Stomach (tissue), 9 donors: Measurements from ENCODE around the gene VPS18. TPM values are rescaled to one million over a fixed set of nuclear protein-coding genes. Genes with fewer than 3 reads are reported as not detected.
A peak's percentile ranks its signal among the peaks of the same experiment; 100 is the strongest.

Source experiments
- DNase-seq, 2 donors: peaks; one replicate each; pipeline versions ENCODE4 v3.0.0 to v3.0.0-alpha.2; 2013 to 2019
- H3K27ac ChIP-seq, 5 donors: fragments of 200-600 bp in 4 of 5; sonication (generic) in 4 of 5; one replicate each; pipeline ENCODE4 v1.5.1; 2013 to 2019; ENCODE audit warnings: mild to moderate bottlenecking in 1 of 5, moderate library complexity in 1 of 5
- H3K27me3 ChIP-seq, 3 donors: fragments of 200-600 bp; sonication (generic); one replicate each; pipeline ENCODE4 v1.5.1; 2017 to 2019; ENCODE audit warnings: mixed run types in 1 of 3
- H3K36me3 ChIP-seq, 4 donors: fragments of 200-600 bp; sonication (generic); 1 replicate in 3 of 4; 2 replicates in 1 of 4; pipeline ENCODE4 v1.5.1; 2016 to 2019
- H3K4me1 ChIP-seq, 4 donors: fragments of 200-600 bp; sonication (generic); one replicate each; pipeline ENCODE4 v1.5.1; 2016 to 2019
- H3K4me3 ChIP-seq, 4 donors: fragments of 200-600 bp; sonication (generic) in 3 of 4; one replicate each; pipeline ENCODE4 v1.5.1; 2016 to 2019; ENCODE audit warnings: mild to moderate bottlenecking in 1 of 4
- H3K9me3 ChIP-seq, 4 donors: fragments of 200-600 bp; sonication (generic); one replicate each; pipeline ENCODE4 v1.5.1; 2016 to 2019
- CTCF ChIP-seq, 7 experiments: fragments of 450-650 bp in 4 of 7; fragments of 200-600 bp in 3 of 7; sonication (generic) in 3 of 7; IDR thresholded peaks; one replicate each; pipeline ENCODE4 v1.5.1; 2016 to 2019; ENCODE audit warnings: antibody characterized with exemption in 7 of 7, control low read depth in 2 of 7, mild to moderate bottlenecking in 1 of 7
- EP300 ChIP-seq: sonication (generic); formaldehyde crosslinking; IDR thresholded peaks from one replicate; pipeline ENCODE4 v1.6.1; 2017; ENCODE audit warnings: antibody characterized with exemption
- POLR2A ChIP-seq, 4 donors: fragments of 450-650 bp; IDR thresholded peaks; one replicate each; pipeline ENCODE4 v1.6.1; 2016; ENCODE audit warnings: antibody characterized with exemption in 4 of 4, control low read depth in 2 of 4, mild to moderate bottlenecking in 1 of 4, moderate library complexity in 1 of 4
- POLR2AphosphoS5 ChIP-seq, 3 donors: sonication (generic); formaldehyde crosslinking; IDR thresholded peaks; one replicate each; pipeline ENCODE4 v1.6.1; 2016; ENCODE audit warnings: antibody characterized with exemption in 3 of 3
- WGBS, 5 donors: extraction: QIAGEN DNeasy Blood & Tissue Kit in 3 of 5; methylation state at CpG; one replicate each; pipeline versions ENCODE4 v1.1.5 to v1.1.7; 2013 to 2018; 5-methylcytosine and 5-hydroxymethylcytosine counted together
- intact Hi-C: fragments of 100-400 bp; cut with DNase I; formaldehyde crosslinking; loops from one replicate; pipeline ENCODE4 v1.15.1; 2023; ENCODE audit warnings: low total_unique reads
- polyA plus RNA-seq, 3 donors: library from polyadenylated mRNA; stranded (reverse); fragments of 200-250 nt; gene quantifications; one replicate each; pipeline ENCODE4 v1.2.3, GENCODE V29; 2013
- total RNA-seq, 5 donors: library from RNA; depleted of rRNA; stranded (reverse); fragments of >200 nt; gene quantifications; one replicate each; pipeline versions ENCODE4 v1.1.0 to v1.2.3, GENCODE V29; 2014 to 2016
- donor health status: healthy with polysubstance abuse.
- donor health status: Bipolar disorder and iron deficiency.
- donor health status: healthy.

Gene VPS18
- total and polyA plus RNA-seq, 8 donors = 1.8 to 24.2 (median 13.1) TPM

- WGBS, 5 donors = 65 to 77% (median 73%) methylated on average over 2 of the region's 2 CpGs
- intact Hi-C loops = no loop called here
- Histone ChIP-seq H3K27ac (no peak overlapping the region), H3K4me1 (peaks cover 13 to 31% (median 19%) of the 10 kb centered on the region in 4 donors), H3K27me3 (peaks cover 0 to 15% (median 0%) of the 10 kb centered on the region in 3 donors), H3K4me3 (no peak overlapping the region), H3K9me3 (peaks cover 0 to under 1% (median 0%) of the 10 kb centered on the region in 4 donors), H3K36me3 (no peaks in the 10 kb centered on the region)
- DNase-seq = no peak
- no peak for TF ChIP-seq CTCF (IDR thresholded peaks at IDR 0.05)
- no peak for TF ChIP-seq POLR2A (IDR thresholded peaks at IDR 0.05)
- TF ChIP-seq EP300 = no peak
- TF ChIP-seq POLR2AphosphoS5 (IDR thresholded peaks at IDR 0.05) = no peak
Observed at GRCh38 chr15:40877694-40878093, 16.6 kb upstream of the VPS18 start.

GRCh38 chr15:40878785-40879184 is 15.5 kb upstream of the VPS18 start:
- TF ChIP-seq CTCF (IDR thresholded peaks at IDR 0.05) (no peak), EP300 (no peak), POLR2AphosphoS5 (IDR thresholded peaks at IDR 0.05) (peak in 1 of 3 donors; percentile 29)
- Histone ChIP-seq H3K27ac (peak overlapping the region; percentile 13 to 71 (median 66)), H3K9me3 (peaks cover 0 to 4% (median 0%) of the 10 kb centered on the region in 4 donors), H3K4me1 (peaks cover 4 to 20% (median 8%) of the 10 kb centered on the region in 4 donors), H3K4me3 (no peak overlapping the region), H3K36me3 (no peaks in the 10 kb centered on the region), H3K27me3 (peaks cover 0 to 4% (median 0%) of the 10 kb centered on the region in 3 donors)
- WGBS, 5 donors = 75 to 87% (median 85%) methylated on average over 1 of the region's 1 CpG
- peak in 1 of 2 donors; percentile 80 for DNase-seq
- intact Hi-C loops = no loop called here

GRCh38 chr15:40879609-40880008 is 14.6 kb upstream of the VPS18 start:
- DNase-seq = peak in 1 of 2 donors; percentile 86
- Histone ChIP-seq H3K9me3 (peaks cover 0 to 4% (median 0%) of the 10 kb centered on the region in 4 donors), H3K4me1 (peaks cover 0 to 12% (median 0%) of the 10 kb centered on the region in 4 donors), H3K27me3 (no peaks in the 10 kb centered on the region), H3K4me3 (no peak overlapping the region), H3K27ac (peak overlapping the region; percentile 13 to 71 (median 56)), H3K36me3 (no peaks in the 10 kb centered on the region)
- TF ChIP-seq EP300 (no peak), POLR2AphosphoS5 (IDR thresholded peaks at IDR 0.05) (peak in 1 of 3 donors; percentile 58)
- intact Hi-C loops = no loop called here
- 31 to 79% (median 47%) methylated on average over 6 of the region's 6 CpGs for WGBS, 5 donors

GRCh38 chr15:40881351-40881750 is 12.9 kb upstream of the VPS18 start:
- H3K36me3 ChIP-seq = no peaks in the 10 kb centered on the region
- intact Hi-C loops = no loop called here
- no peak for TF ChIP-seq POLR2A (IDR thresholded peaks at IDR 0.05)
- TF ChIP-seq POLR2AphosphoS5 (IDR thresholded peaks at IDR 0.05) = no peak
- no peak for TF ChIP-seq EP300
- TF ChIP-seq CTCF (IDR thresholded peaks at IDR 0.05) = no peak

GRCh38 chr15:40886586-40886985 is 7.7 kb upstream of the VPS18 start:
- Histone ChIP-seq H3K36me3 (no peaks in the 10 kb centered on the region), H3K4me3 (no peak overlapping the region), H3K27me3 (no peaks in the 10 kb centered on the region), H3K27ac (no peak overlapping the region), H3K4me1 (no peaks in the 10 kb centered on the region), H3K9me3 (peaks cover 0 to 4% (median 0%) of the 10 kb centered on the region in 4 donors)
- intact Hi-C loops = no loop called here
- TF ChIP-seq POLR2A (IDR thresholded peaks at IDR 0.05) = no peak
- no peak for TF ChIP-seq EP300
- TF ChIP-seq POLR2AphosphoS5 (IDR thresholded peaks at IDR 0.05) = no peak
- no peak for TF ChIP-seq CTCF (IDR thresholded peaks at IDR 0.05)
- WGBS, 5 donors = 74 to 87% (median 84%) methylated on average over 1 of the region's 1 CpG
- DNase-seq = no peak

More at GRCh38 chr15:40881351-40881750, 12.9 kb upstream of the VPS18 start:
- H3K4me3 ChIP-seq = no peak overlapping the region
- peaks cover 0 to 4% (median 0%) of the 10 kb centered on the region in 4 donors for H3K9me3 ChIP-seq
- peaks cover 0 to 10% (median 0%) of the 10 kb centered on the region in 4 donors for H3K4me1 ChIP-seq
- DNase-seq = no peak
- no peaks in the 10 kb centered on the region for H3K27me3 ChIP-seq
- H3K27ac ChIP-seq = no peak overlapping the region
- WGBS, 5 donors = 92 to 98% (median 96%) methylated on average over 6 of the region's 6 CpGs
